NCI-H1694 treated with DMSO at 0.1 percent for 48 hours (cell line): ENCODE measurements around the gene CAMK1D.
A peak's percentile ranks its signal among the peaks of the same experiment; 100 is the strongest.
"Not testable (repeated sequence)": the region's sequence is repeated elsewhere in the genome, so short reads cannot be mapped to it uniquely, and the experiment has no call there.

Source experiments
- DNase-seq: peaks from one replicate; lab custom pipeline; 2025; lab: John Stamatoyannopoulos, UW

The CAMK1D gene

DNA sequence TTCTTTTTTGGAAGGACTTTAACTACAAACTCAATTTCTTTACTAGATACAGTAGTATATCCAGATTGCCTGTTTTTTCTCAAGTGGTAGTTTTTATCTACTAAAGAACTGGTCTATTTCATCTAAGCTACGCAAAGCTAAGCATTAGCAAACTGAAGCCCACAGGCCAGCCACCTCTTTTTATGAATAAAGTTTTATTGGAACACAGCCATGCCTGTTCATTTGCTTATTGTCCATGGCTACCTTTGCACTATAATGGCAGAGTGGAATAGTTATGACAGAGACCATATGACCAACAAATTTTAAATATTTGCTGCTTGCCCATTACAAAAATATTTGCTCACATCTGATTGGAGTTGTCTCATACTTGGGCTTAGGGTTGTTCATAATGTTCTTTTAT is 168.7 kb downstream of the CAMK1D start:
- no peak for DNase-seq

GRCh38 chr10:12521423-12521822 is 172.1 kb downstream of the CAMK1D start:
- no peak for DNase-seq

- DNase-seq: no peak
Measured at GRCh38 chr10:12526311-12526710, 177.0 kb downstream of the CAMK1D start.

DNA sequence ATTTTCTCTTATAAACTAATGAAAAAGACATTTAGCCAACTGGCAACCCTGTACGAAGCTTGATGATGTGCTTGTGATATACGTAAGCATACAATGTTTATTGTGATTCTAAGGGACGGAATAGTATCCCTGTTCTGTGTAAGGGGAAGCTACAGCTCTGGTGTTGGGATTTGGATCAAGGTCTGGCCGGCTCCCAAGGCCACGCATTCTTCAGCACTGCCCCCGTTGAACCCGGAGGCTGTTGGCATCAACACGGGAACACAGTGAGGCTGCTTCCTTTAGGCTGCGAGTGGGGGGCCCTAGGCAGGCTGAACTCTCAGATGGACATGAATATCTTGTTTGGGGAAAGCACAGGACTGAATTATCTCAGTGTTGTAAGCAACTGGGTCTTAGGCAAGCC is 180.6 kb downstream of the CAMK1D start:
- no peak for DNase-seq

- no peak for DNase-seq
Measured at GRCh38 chr10:12531305-12532220, 182.2 kb downstream of the CAMK1D start.

- no peak for DNase-seq
Measured at GRCh38 chr10:12533151-12533550, 183.8 kb downstream of the CAMK1D start.

- DNase-seq: no peak
Measured at GRCh38 chr10:12533723-12534122, 184.4 kb downstream of the CAMK1D start.

- no peak for DNase-seq
Measured at GRCh38 chr10:12534824-12535223, 185.5 kb downstream of the CAMK1D start.

DNA sequence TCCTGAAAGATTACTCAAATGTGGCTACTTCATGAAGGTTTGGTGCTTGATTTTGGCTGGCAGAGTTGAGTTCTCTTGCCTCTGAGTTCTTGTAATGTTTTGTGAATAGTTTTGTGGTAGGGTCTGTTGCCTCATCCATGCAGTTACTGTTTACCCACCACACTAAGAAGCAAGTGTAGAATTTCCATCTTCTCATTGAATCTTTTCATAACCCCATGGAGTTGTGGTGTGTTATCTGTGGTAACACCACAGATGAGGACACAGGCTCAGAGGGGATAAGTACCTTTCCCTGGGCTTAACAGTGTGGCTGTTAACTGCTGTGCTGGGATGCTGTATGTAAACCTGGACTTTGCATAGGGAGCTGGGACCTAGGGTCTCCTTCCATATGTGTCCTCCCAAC is 186.3 kb downstream of the CAMK1D start:
- no peak for DNase-seq

DNA sequence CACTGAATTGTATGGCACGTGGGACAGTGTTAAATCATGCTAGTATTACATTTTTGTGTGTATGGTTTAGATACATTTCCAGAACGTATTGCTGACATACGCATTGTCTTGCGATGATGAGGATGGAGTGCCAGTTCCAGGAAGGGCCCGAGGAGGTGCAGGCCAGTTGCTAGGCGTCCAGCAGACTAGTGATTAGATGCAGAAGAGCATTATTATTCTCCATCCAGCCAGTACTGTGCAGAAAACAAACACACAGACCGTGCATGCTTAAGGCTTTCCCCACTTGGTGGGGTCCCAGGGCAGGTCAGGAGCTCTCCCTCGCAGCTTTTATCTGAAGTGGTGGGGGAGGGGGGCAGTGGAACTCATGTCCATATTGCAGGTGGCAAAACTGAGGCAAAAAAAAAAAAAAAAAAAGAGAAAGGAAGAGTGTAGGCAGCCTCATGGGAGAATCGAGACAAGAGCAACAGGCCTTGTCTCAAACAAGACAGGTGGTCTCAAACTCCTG is 189.2 kb downstream of the CAMK1D start:
- DNase-seq: no peak

DNA sequence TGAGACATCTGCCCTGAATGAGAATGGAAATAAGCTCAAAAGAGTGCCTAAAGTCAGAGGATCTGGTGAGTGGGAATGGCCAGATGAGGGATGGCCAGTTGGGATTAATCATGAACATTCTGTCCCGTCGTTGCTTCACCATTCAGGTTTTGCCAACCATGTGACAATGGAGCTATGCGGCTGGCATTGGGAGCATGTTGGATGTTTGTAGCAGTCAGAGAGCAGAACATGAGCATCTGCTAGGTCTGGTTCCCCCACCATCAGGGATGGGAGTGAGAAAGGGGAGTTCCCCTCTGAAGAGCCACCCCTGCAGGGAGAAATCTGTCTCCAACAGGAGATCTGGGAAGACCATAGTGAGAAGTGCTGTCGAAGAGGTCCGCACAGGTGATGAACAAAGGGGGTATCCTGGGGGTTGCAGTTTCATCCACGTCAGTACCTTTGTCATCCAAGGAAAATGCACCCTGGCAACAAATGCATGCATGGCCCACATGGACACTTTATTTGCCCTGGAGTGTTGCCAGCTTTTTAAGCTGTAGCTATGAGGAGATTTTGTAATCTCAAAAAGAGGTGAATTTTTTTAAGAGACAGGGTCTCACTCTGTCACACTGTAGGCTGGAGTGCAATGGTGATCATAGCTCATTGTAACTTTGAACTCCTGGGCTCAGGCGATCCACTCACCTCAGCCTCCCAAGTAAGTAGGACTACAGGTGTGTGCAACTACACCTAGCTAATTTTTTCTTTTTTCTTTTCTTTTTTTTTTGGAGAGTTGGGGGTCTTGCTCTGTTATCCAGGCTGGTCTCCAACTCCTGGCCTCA is 190.2 kb downstream of the CAMK1D start:
- peak; percentile 50 for DNase-seq

- DNase-seq: no peak
Measured at GRCh38 chr10:12540341-12540781, 191.0 kb downstream of the CAMK1D start.

DNA sequence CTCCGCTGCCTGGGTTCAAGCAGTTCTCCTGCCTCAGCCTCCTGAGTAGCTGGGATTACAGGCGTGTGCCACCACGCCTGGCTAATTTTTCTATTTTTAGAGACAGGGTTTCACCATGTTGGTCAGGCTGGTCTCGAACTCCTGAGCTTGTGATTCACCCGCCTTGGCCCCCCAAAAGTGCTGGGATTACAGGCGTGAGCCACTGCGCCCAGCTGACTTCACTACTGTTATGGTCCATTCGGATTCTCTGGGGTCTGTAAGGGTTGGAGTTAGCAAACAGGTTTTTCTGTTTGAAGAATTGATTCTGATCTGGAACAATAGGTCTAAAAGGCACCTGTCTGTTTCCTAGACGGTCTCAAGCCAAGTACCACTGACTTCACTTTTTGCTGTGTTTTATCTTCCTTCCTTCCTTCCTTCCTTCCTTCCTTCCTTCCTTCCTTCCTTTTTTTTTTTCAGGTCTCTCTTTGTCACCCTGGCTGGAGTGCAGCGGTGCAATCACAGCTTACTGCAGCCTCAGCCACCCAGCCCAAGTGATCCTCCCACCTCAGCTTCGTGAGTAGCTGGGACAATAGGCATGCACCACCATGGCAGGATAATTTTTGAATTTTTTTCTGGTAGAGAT is 192.2 kb downstream of the CAMK1D start:
- DNase-seq: no peak

GRCh38 chr10:12542133-12542670 is 192.9 kb downstream of the CAMK1D start:
- DNase-seq: no peak

DNA sequence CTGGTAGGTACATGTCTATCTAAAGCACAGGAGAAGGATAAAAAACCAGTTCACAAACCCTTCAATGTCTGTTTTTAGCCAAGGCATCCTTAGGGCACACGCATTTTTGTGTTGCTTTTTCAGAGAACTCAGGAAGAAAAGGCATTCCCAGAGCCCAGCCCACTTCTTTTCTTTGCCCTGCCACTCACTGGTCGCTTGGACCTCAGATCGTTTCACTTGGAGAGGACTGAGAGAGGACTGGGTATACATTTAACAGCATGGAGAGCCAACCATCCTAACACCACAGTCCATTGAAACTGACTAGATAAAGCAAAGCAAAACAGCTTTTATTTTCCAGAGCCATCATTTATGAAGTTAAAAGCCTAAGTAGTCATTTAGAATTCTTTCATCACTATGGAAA is 194.2 kb downstream of the CAMK1D start:
- no peak for DNase-seq

DNA sequence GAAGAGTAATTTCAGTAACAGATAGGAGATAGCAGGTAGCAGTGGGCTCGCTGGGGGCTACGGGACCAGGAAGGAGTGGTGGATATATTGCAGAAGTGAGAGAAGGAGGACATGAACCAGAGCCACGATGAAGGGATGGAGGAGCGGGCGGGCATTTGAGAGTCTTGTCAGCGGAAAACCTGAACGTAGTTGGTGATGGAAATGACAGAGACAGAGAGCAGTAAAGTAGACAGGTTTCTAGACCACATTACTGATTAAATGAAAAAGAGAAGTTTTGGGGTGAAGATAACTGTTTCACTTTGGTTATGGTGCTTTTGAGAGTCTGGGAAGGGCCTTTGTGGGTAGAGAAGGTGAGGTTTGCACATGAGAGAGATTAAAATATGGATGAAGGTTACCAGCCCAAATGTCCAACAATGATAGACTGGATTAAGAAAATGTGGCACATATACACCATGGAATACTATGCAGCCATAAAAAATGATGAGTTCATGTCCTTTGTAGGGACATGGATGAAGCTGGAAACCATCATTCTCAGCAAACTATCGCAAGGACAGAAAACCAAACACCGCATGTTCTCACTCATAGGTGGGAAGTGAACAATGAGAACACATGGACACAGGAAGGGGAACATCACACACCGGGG is 196.9 kb downstream of the CAMK1D start:
- not testable (repeated sequence) for DNase-seq

- DNase-seq: no peak
Measured at GRCh38 chr10:12547301-12547771, 198.0 kb downstream of the CAMK1D start.

DNA sequence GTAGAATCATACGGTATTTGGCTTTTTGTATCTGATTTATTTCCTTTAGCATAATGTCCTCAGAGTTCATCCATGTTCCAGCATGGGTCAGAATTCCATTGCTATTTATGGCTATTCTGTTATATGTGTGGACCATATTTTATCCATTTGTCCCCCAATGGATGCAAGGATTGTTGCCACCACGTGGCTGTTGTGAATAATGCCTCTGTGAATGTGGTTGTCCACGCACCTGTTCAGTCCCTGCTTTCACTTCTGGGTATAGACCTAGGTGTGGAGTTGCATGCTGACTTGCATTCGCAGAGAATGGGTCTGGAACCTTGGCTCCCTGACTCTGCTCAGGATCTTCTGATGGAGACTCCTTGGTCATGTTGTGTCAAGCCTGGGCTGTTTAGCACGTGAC is 199.9 kb downstream of the CAMK1D start:
- DNase-seq: no peak

GRCh38 chr10:12550994-12551393 is 201.6 kb downstream of the CAMK1D start:
- DNase-seq: no peak

GRCh38 chr10:12556039-12556438 is 206.7 kb downstream of the CAMK1D start:
- DNase-seq: no peak

GRCh38 chr10:12559578-12560178 is 210.3 kb downstream of the CAMK1D start:
- DNase-seq: no peak
